ENCODE results near the gene NEURL1B.

GRCh38 chr5:172706796-172707195, 65.7 kb downstream of the NEURL1B start:
- no peak for TF ChIP-seq EZH2 (IDR thresholded peaks at IDR 0.05; ENCODE audit: insufficient read depth, poor library complexity, severe bottlenecking)
- no peak for TF ChIP-seq EZH2phosphoT487 (IDR thresholded peaks at IDR 0.05; ENCODE audit: insufficient read depth, low read depth)
